ENCODE measurements around the gene SHC2. TPM values are rescaled to one million over a fixed set of nuclear protein-coding genes. Genes with fewer than 3 reads are reported as not detected.

The SHC2 gene
- total and polyA plus RNA-seq, 2 donors (not counting 1 experiment from before 2014, with no cell fraction given) = 0.02 to 2.5 TPM

GRCh38 chr19:399370-399769 is 61.5 kb downstream of the SHC2 start:
- Histone ChIP-seq H3K79me2 (ENCODE audit: control insufficient read depth, insufficient read depth, low read length) (no peaks in the 10 kb centered on the region), H3K36me3 (ENCODE audit: control insufficient read depth, insufficient read depth, low read length) (no peaks in the 10 kb centered on the region), H3K9ac (ENCODE audit: insufficient read depth, low read length) (no peak overlapping the region), H3K27me3 (ENCODE audit: control insufficient read depth, insufficient read depth, low read length) (no peaks in the 10 kb centered on the region), H3K27ac (ENCODE audit: insufficient read depth, low read length) (no peak overlapping the region), H3K4me3 (replicated peaks in 1 of 4; ENCODE audit: control extremely low read depth in 1 of 4, insufficient read depth in 1 of 4, low read depth in 3 of 4, low read length in 4 of 4) (no peak overlapping the region), H2AFZ (ENCODE audit: low read length) (no peak overlapping the region), H3K4me1 (ENCODE audit: control insufficient read depth, extremely low read depth, insufficient read depth, low read length) (no peaks in the 10 kb centered on the region), H3K9me3 (ENCODE audit: control insufficient read depth, insufficient read depth, low read depth, low read length) (peaks cover 3% of the 10 kb centered on the region), H3K4me2 (ENCODE audit: extremely low read depth, insufficient read depth, low read length) (no peak overlapping the region), H4K20me1 (ENCODE audit: control insufficient read depth, extremely low read depth, insufficient read depth, low read length) (no peaks in the 10 kb centered on the region)
- TF ChIP-seq CTCF (conservative IDR thresholded peaks at IDR 0.05 in 1 of 2, IDR thresholded peaks at IDR 0.05 in 1 of 2; ENCODE audit: low read depth in 1 of 2, low read length in 2 of 2) (no peak), EZH2 (IDR thresholded peaks at IDR 0.05; ENCODE audit: low read length, missing control alignments) (no peak)
- no peak for DNase-seq (ENCODE audit: low read depth in 2 of 2)

- Histone ChIP-seq H3K36me3 (ENCODE audit: control insufficient read depth, insufficient read depth, low read length) (no peaks in the 10 kb centered on the region), H4K20me1 (ENCODE audit: control insufficient read depth, extremely low read depth, insufficient read depth, low read length) (no peaks in the 10 kb centered on the region), H2AFZ (ENCODE audit: low read length) (no peak overlapping the region), H3K4me1 (ENCODE audit: control insufficient read depth, extremely low read depth, insufficient read depth, low read length) (no peaks in the 10 kb centered on the region), H3K9ac (ENCODE audit: insufficient read depth, low read length) (no peak overlapping the region), H3K27ac (ENCODE audit: insufficient read depth, low read length) (no peak overlapping the region), H3K79me2 (ENCODE audit: control insufficient read depth, insufficient read depth, low read length) (no peaks in the 10 kb centered on the region), H3K9me3 (ENCODE audit: control insufficient read depth, insufficient read depth, low read depth, low read length) (peaks cover 3% of the 10 kb centered on the region), H3K4me2 (ENCODE audit: extremely low read depth, insufficient read depth, low read length) (no peak overlapping the region), H3K4me3 (replicated peaks in 1 of 4; ENCODE audit: control extremely low read depth in 1 of 4, insufficient read depth in 1 of 4, low read depth in 3 of 4, low read length in 4 of 4) (no peak overlapping the region), H3K27me3 (ENCODE audit: control insufficient read depth, insufficient read depth, low read length) (no peaks in the 10 kb centered on the region)
- TF ChIP-seq CTCF (conservative IDR thresholded peaks at IDR 0.05 in 1 of 2, IDR thresholded peaks at IDR 0.05 in 1 of 2; ENCODE audit: low read depth in 1 of 2, low read length in 2 of 2) (no peak), EZH2 (IDR thresholded peaks at IDR 0.05; ENCODE audit: low read length, missing control alignments) (no peak)
- no peak for DNase-seq (ENCODE audit: low read depth in 2 of 2)
Observed at GRCh38 chr19:398719-399118, 62.1 kb downstream of the SHC2 start.

GRCh38 chr19:397941-398706 is 62.7 kb downstream of the SHC2 start:
- Histone ChIP-seq H3K9me3 (ENCODE audit: control insufficient read depth, insufficient read depth, low read depth, low read length) (peaks cover 3% of the 10 kb centered on the region), H2AFZ (ENCODE audit: low read length) (no peak overlapping the region), H3K27me3 (ENCODE audit: control insufficient read depth, insufficient read depth, low read length) (no peaks in the 10 kb centered on the region), H3K27ac (ENCODE audit: insufficient read depth, low read length) (no peak overlapping the region), H4K20me1 (ENCODE audit: control insufficient read depth, extremely low read depth, insufficient read depth, low read length) (no peaks in the 10 kb centered on the region), H3K4me3 (replicated peaks in 1 of 4; ENCODE audit: control extremely low read depth in 1 of 4, insufficient read depth in 1 of 4, low read depth in 3 of 4, low read length in 4 of 4) (no peak overlapping the region), H3K9ac (ENCODE audit: insufficient read depth, low read length) (no peak overlapping the region), H3K4me2 (ENCODE audit: extremely low read depth, insufficient read depth, low read length) (no peak overlapping the region), H3K36me3 (ENCODE audit: control insufficient read depth, insufficient read depth, low read length) (no peaks in the 10 kb centered on the region), H3K4me1 (ENCODE audit: control insufficient read depth, extremely low read depth, insufficient read depth, low read length) (no peaks in the 10 kb centered on the region), H3K79me2 (ENCODE audit: control insufficient read depth, insufficient read depth, low read length) (no peaks in the 10 kb centered on the region)
- DNase-seq (ENCODE audit: low read depth in 2 of 2) = no peak
- TF ChIP-seq CTCF (conservative IDR thresholded peaks at IDR 0.05 in 1 of 2, IDR thresholded peaks at IDR 0.05 in 1 of 2; ENCODE audit: low read depth in 1 of 2, low read length in 2 of 2) = no peak
- TF ChIP-seq EZH2 (IDR thresholded peaks at IDR 0.05; ENCODE audit: low read length, missing control alignments) = no peak
